ENCODE results near the gene PCSK5. TPM values are rescaled to one million over a fixed set of nuclear protein-coding genes. Genes with fewer than 3 reads are reported as not detected.
"Not testable (repeated sequence)": the region's sequence is repeated elsewhere in the genome, so short reads cannot be mapped to it uniquely, and the experiment has no call there.

The PCSK5 gene
- polyA plus RNA-seq: 10 to 100 TPM in 1 of 3 donors, 1 to 10 TPM in 2; 5.7 to 17.2 (median 7.3) TPM

- peaks cover 9 to 14% (median 13%) of the 10 kb centered on the region in 3 donors for H3K27me3 Mint-ChIP-seq (ENCODE audit: low read depth in 3 of 3)
- no peaks in the 10 kb centered on the region for H3K36me3 Mint-ChIP-seq
- H3K4me1 Mint-ChIP-seq: peaks cover 32 to 34% of the 10 kb centered on the region in 2 donors
- H3K9me3 Mint-ChIP-seq: no peaks in the 10 kb centered on the region
- peak; percentile 77 to 84 (median 79) for DNase-seq
- H3K4me3 Mint-ChIP-seq: peak within 1 kb of the TSS; percentile 92 to 99 (median 94)
- peak within 1 kb of the TSS; percentile 53 to 91 (median 80) for H3K27ac Mint-ChIP-seq
These were observed at the start of gene PCSK5 for GRCh38 chr9:75890472-75891276. Gene PCSK5 (plus strand): TSS chr9:75890673. CDS start chr9:75891182, 509 bp downstream.

- Mint-ChIP-seq H3K9me3 (peaks cover 0 to 2% (median 0%) of the 10 kb centered on the region in 6 donors), H3K4me1 (peaks cover 0 to 2% of the 10 kb centered on the region in 2 donors), H3K36me3 (no peaks in the 10 kb centered on the region), H3K27ac (no peak overlapping the region), H3K4me3 (no peak overlapping the region), H3K27me3 (ENCODE audit: low read depth in 3 of 3) (peaks cover 3 to 5% (median 4%) of the 10 kb centered on the region in 3 donors)
- DNase-seq: no peak
These were observed 46.2 kb upstream of the PCSK5 start for GRCh38 chr9:75844321-75844720.

GRCh38 chr9:75845806-75846205 is 44.7 kb upstream of the PCSK5 start:
- H3K9me3 Mint-ChIP-seq: peaks cover 0 to 2% (median 0%) of the 10 kb centered on the region in 6 donors
- no peaks in the 10 kb centered on the region for H3K36me3 Mint-ChIP-seq
- DNase-seq: no peak

DNA sequence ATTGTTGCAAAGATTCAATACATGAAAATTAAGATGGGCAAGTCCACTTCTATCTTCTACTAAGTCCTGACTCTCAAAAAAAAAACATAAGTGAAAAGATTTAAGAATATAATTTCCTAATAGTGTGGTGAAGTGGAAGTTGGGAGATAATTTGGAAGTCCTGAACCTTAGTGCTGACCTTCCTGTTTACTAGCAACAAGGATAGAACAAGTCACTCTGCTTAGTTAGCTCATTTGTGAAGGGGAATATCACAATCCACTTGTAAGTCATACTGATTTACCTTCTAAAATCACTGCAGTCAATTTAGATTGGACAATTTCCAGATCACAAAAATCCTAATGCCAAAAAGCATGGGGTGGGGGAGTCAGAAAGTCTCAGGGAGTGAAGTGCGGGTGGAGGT is 43.4 kb upstream of the PCSK5 start:
- Mint-ChIP-seq H3K4me1 (peaks cover 0 to 2% of the 10 kb centered on the region in 2 donors), H3K27ac (no peak overlapping the region), H3K36me3 (no peaks in the 10 kb centered on the region), H3K4me3 (no peak overlapping the region), H3K9me3 (peaks cover 0 to 2% (median 0%) of the 10 kb centered on the region in 6 donors), H3K27me3 (ENCODE audit: low read depth in 3 of 3) (peaks cover 4 to 5% (median 5%) of the 10 kb centered on the region in 3 donors)
- DNase-seq: no peak

More at GRCh38 chr9:75845806-75846205, 44.7 kb upstream of the PCSK5 start:
- H3K27ac Mint-ChIP-seq: no peak overlapping the region
- H3K27me3 Mint-ChIP-seq (ENCODE audit: low read depth in 3 of 3): peaks cover 3 to 5% (median 4%) of the 10 kb centered on the region in 3 donors
- peaks cover 0 to 2% of the 10 kb centered on the region in 2 donors for H3K4me1 Mint-ChIP-seq
- no peak overlapping the region for H3K4me3 Mint-ChIP-seq

GRCh38 chr9:75850459-75851200 is 39.8 kb upstream of the PCSK5 start:
- no peak for DNase-seq
- Mint-ChIP-seq H3K4me3 (no peak overlapping the region), H3K27ac (no peak overlapping the region), H3K4me1 (peaks cover 0 to 2% of the 10 kb centered on the region in 2 donors), H3K27me3 (ENCODE audit: low read depth in 3 of 3) (peaks cover 0 to 2% (median 0%) of the 10 kb centered on the region in 3 donors), H3K9me3 (no peaks in the 10 kb centered on the region), H3K36me3 (no peaks in the 10 kb centered on the region)

DNA sequence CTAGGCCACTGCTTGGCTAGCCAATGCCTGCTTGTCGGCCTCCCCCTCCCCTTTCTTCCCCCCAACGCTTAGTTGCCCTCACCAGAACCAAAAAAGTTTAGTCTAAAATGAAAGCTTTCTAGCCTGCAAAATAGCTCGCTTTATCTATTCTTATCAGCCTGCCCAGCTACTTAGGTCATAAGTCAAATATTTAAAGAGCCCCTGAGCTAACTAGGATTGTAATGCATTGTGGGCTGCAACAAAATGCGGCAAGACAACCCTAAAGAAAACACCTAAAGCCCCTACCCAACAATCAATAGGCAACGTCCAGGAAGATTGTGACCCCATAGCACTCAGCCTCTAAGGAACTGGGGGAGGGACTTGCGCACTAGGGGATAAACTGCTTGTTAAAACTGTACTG is 38.6 kb upstream of the PCSK5 start:
- Mint-ChIP-seq H3K27me3 (ENCODE audit: low read depth in 3 of 3) (peaks cover 0 to 2% (median 0%) of the 10 kb centered on the region in 3 donors), H3K36me3 (no peaks in the 10 kb centered on the region), H3K4me1 (no peaks in the 10 kb centered on the region), H3K9me3 (no peaks in the 10 kb centered on the region), H3K4me3 (no peak overlapping the region), H3K27ac (no peak overlapping the region)
- DNase-seq: no peak

DNA sequence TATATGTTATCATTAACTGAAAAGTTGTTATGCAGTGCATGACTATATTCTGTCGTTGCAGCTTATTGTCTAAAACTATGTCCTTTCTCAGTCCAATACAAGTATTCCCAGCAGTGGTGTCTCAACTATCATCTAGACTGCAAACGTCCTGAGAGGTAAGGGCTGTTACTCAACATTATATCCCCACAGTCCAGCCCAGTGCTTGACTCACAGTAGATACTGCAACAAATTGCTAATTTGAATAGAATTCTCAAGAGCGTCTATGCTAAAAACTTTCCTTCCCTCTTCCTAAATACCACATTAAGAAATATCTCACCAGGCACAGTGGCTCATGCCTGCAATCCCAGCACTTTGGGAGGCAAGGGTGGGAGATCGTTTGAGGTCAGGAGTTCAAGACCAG is 37.7 kb upstream of the PCSK5 start:
- no peaks in the 10 kb centered on the region for H3K36me3 Mint-ChIP-seq
- H3K27ac Mint-ChIP-seq: no peak overlapping the region
- no peak for DNase-seq
- H3K27me3 Mint-ChIP-seq (ENCODE audit: low read depth in 3 of 3): peaks cover 0 to 2% (median 0%) of the 10 kb centered on the region in 3 donors
- H3K4me3 Mint-ChIP-seq: no peak overlapping the region
- H3K9me3 Mint-ChIP-seq: no peaks in the 10 kb centered on the region
- no peaks in the 10 kb centered on the region for H3K4me1 Mint-ChIP-seq

DNA sequence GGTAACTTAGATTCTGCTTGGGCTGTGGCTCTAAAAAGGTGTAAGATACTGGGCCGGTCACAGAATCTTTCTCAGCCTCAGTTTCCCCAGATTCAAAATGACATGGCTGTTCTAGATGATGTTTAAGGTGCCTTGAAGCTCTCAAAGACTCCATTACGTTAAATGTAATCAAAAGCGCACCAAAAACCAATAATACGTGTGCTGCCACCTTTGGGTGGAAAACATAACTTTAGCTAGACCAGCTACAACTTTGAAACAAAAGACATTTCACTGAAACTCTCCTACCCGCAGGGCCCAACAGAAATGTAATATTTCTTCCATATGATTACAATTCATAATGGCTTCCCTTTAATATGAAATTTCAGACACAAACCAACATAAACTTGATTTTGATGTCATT is 35.0 kb upstream of the PCSK5 start:
- DNase-seq: no peak
- Mint-ChIP-seq H3K9me3 (no peaks in the 10 kb centered on the region), H3K27ac (no peak overlapping the region), H3K4me3 (no peak overlapping the region), H3K4me1 (no peaks in the 10 kb centered on the region), H3K36me3 (no peaks in the 10 kb centered on the region), H3K27me3 (ENCODE audit: low read depth in 3 of 3) (peaks cover 0 to 2% (median 0%) of the 10 kb centered on the region in 3 donors)

GRCh38 chr9:75858497-75859092 is 31.9 kb upstream of the PCSK5 start:
- no peaks in the 10 kb centered on the region for H3K9me3 Mint-ChIP-seq
- no peak overlapping the region for H3K4me3 Mint-ChIP-seq
- no peaks in the 10 kb centered on the region for H3K36me3 Mint-ChIP-seq
- no peak overlapping the region for H3K27ac Mint-ChIP-seq
- no peaks in the 10 kb centered on the region for H3K4me1 Mint-ChIP-seq
- DNase-seq: no peak
- peaks cover 0 to 1% (median 0%) of the 10 kb centered on the region in 3 donors for H3K27me3 Mint-ChIP-seq (ENCODE audit: low read depth in 3 of 3)

DNA sequence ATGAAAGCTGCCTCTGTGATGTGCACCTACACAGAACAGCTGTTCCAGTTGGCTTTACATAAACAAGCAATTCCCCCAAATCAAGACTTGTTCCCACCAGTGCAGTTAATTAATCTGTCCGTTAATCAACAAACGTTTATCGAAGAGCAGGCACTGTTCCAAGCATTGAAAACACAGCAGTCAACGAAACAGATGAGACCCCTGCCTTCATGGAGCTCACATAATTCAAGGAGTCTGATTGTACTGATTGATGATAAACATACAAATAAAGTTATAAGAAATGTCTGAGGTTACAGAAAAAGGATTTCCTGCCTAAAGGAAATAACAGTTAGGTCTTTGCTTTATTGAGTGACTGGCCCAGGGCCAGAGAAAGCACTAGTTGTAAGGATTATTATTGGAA is 26.2 kb upstream of the PCSK5 start:
- H3K4me3 Mint-ChIP-seq: no peak overlapping the region
- no peaks in the 10 kb centered on the region for H3K36me3 Mint-ChIP-seq
- no peak for DNase-seq
- peaks cover 1 to 3% (median 3%) of the 10 kb centered on the region in 3 donors for H3K27me3 Mint-ChIP-seq (ENCODE audit: low read depth in 3 of 3)
- H3K27ac Mint-ChIP-seq: no peak overlapping the region
- H3K9me3 Mint-ChIP-seq: no peaks in the 10 kb centered on the region
- no peaks in the 10 kb centered on the region for H3K4me1 Mint-ChIP-seq

GRCh38 chr9:75866273-75866871 is 24.1 kb upstream of the PCSK5 start:
- Mint-ChIP-seq H3K4me1 (no peaks in the 10 kb centered on the region), H3K27ac (no peak overlapping the region), H3K27me3 (ENCODE audit: low read depth in 3 of 3) (peaks cover 3% of the 10 kb centered on the region in 3 donors), H3K9me3 (no peaks in the 10 kb centered on the region), H3K4me3 (no peak overlapping the region), H3K36me3 (no peaks in the 10 kb centered on the region)
- DNase-seq: peak; percentile 15 to 31 (median 15)

GRCh38 chr9:75868526-75868925 is 21.9 kb upstream of the PCSK5 start:
- H3K27ac Mint-ChIP-seq; H3K4me1 Mint-ChIP-seq; H3K4me3 Mint-ChIP-seq; H3K27me3 Mint-ChIP-seq (ENCODE audit: low read depth in 3 of 3); H3K9me3 Mint-ChIP-seq; DNase-seq; H3K36me3 Mint-ChIP-seq: not testable (repeated sequence)

DNA sequence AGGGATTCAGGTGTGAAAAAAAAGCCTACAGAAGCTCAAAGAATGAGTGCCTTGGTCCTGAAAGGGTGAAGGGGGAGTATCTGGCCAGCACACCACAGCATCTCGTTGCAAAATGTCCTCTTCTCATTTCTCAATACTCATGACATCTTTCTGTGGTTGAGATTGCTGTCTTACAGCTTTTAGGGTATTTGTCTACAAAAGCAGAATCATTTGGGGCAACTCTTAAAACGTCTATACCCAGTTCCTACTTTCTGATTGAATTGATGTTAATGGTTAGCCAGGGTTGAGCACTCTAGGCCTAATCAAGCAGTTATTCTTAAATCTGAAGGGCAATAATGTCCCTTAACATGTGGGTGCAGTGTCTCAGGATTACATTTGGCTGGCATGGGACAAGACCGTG is 21.2 kb upstream of the PCSK5 start:
- no peak overlapping the region for H3K4me3 Mint-ChIP-seq
- no peaks in the 10 kb centered on the region for H3K4me1 Mint-ChIP-seq
- no peaks in the 10 kb centered on the region for H3K36me3 Mint-ChIP-seq
- no peaks in the 10 kb centered on the region for H3K9me3 Mint-ChIP-seq
- no peak for DNase-seq
- H3K27me3 Mint-ChIP-seq (ENCODE audit: low read depth in 3 of 3): peaks cover 3 to 5% (median 3%) of the 10 kb centered on the region in 3 donors
- no peak overlapping the region for H3K27ac Mint-ChIP-seq

All from immature natural killer cell (primary cell).